ENCODE measurements around the gene RABIF.

RABIF gene

DNA sequence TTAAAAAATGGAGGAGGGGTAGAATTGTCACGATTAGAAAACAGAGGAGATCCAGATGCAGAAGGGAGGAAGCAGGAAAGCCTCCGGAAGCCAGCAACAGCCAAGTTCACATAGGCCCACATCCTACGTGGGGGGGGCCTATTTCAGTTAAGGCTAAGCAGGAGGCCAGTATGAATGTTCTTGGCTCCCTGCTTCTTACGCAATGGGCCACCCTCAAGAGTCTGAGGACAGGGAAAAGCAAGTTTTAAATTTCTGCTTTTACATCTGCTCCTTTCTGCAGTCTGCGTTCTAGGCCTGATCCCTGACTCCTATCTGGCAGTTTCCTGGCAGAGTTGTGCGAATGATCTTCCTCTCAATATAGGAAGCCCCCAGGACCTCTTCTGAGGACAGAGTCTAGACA is 30.6 kb downstream of the RABIF start:
- peak; percentile 82 for DNase-seq (ENCODE audit: low read depth)
- H3K4me3 ChIP-seq (ENCODE audit: low read length), result no peak overlapping the region

DNA sequence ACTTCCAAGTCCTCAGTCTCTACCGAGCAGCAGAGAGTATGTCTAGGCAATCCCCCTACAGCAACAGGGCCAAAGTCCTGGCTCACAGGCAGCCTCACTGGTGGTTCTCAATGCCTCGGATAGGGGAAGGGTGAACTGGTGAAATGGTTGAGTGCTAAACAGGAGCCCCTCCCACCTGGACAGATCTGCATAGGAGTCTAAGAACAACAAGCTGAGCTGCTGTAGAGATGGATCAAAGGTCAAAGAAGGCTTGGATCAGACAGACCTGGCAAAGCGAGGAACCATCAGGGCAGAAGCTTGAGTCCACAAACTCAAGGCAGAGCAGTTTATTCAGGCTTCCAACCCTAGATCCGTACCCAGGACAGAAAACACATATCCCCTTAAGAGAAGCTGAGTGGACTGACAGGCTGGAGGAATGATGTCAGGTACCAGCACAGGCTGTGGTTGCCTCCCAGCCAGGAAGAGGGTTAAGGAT is 31.8 kb downstream of the RABIF start:
- no peak for DNase-seq (ENCODE audit: low read depth)
- H3K4me3 ChIP-seq (ENCODE audit: low read length), result no peak overlapping the region
- TF ChIP-seq, protein P1, sequence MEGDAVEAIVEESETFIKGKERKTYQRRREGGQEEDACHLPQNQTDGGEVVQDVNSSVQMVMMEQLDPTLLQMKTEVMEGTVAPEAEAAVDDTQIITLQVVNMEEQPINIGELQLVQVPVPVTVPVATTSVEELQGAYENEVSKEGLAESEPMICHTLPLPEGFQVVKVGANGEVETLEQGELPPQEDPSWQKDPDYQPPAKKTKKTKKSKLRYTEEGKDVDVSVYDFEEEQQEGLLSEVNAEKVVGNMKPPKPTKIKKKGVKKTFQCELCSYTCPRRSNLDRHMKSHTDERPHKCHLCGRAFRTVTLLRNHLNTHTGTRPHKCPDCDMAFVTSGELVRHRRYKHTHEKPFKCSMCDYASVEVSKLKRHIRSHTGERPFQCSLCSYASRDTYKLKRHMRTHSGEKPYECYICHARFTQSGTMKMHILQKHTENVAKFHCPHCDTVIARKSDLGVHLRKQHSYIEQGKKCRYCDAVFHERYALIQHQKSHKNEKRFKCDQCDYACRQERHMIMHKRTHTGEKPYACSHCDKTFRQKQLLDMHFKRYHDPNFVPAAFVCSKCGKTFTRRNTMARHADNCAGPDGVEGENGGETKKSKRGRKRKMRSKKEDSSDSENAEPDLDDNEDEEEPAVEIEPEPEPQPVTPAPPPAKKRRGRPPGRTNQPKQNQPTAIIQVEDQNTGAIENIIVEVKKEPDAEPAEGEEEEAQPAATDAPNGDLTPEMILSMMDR (conservative IDR thresholded peaks at IDR 0.05; ENCODE audit: low read length), result no peak

More for the DNA sequence above, 30.6 kb downstream of the RABIF start:
- TF ChIP-seq, protein P1 (conservative IDR thresholded peaks at IDR 0.05; ENCODE audit: low read length), result no peak

DNA sequence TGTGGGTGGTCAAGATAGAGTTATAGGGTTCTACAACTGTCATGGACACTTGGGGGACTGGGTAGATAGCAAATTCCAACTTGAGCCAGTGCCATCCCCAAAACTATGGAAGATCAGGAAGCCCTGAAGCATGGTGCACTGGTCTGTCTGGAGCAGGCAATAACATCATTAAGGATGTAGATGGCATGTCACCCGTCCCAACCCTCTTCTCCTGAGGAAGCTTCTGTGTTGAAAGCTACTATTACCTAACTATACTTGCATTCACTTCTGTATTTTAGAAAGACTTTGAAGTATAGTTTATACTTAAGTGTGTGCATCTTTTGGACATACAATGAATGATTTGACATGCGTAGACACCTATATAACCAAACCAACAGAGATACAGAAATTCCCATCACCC is 32.9 kb downstream of the RABIF start:
- no peak overlapping the region for H3K4me3 ChIP-seq (ENCODE audit: low read length)
- no peak for DNase-seq (ENCODE audit: low read depth)
- TF ChIP-seq, protein P1 (conservative IDR thresholded peaks at IDR 0.05; ENCODE audit: low read length), result no peak

DNA sequence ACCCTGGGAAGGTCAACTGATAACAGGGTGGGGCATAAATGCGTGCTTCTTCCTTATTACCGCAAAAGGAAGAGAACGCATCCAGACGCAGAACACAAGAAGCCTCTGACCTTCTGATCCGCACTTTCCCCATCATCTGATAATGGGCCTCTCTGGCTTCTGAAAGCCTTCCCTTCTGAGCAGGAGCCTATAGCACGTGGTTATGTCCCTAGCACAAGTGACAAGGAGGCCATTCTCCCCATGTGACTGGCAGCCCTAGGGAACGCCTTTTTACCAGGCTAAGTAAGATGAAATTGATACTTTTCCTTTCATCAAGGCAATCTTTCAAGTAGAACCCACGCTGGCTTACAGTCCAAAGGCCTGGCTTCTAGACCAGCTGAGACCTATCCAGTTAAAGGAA is 34.2 kb downstream of the RABIF start:
- H3K4me3 ChIP-seq (ENCODE audit: low read length), result no peak overlapping the region
- DNase-seq (ENCODE audit: low read depth), result no peak
- TF ChIP-seq, protein P1 (conservative IDR thresholded peaks at IDR 0.05; ENCODE audit: low read length), result no peak

DNA sequence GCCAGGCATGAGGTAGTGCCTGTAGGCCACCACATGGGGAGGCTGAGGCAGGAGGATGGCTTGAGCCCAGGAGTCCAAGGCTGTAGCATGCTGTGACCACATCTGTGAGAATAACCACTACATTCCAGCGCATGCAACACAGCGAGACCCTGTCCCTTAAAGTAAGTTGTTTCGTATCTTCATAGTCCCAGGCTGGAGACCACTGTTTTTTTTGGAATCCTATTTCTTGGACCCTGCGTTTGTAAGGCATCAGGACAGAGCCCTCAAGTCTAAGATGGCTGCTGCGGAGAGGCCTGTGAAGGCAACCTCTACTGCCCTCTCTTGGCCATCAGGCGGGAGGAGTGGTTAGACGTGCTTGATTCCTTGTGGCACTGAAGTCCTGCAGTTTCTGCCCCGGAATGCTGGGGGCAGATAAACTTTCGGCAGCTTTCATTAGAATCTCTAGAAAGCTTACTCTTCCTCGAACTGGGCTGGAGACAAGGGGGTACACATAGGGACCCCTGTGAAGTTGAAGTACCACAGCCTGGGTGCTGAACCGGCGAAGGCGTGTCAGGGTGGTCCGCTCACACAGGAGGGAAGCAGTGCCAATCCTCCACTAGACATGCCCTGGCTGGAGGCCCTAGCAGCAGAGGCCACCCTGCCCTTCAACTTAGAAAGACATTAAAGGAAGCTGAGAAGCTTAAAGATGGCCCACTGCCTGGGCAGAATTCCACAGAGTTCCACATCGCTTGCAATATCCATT is 36.6 kb downstream of the RABIF start:
- TF ChIP-seq, protein P1 (conservative IDR thresholded peaks at IDR 0.05; ENCODE audit: low read length), result peak; percentile 63
- no peak overlapping the region for H3K4me3 ChIP-seq (ENCODE audit: low read length)
- DNase-seq (ENCODE audit: low read depth), result peak; percentile 62

DNA sequence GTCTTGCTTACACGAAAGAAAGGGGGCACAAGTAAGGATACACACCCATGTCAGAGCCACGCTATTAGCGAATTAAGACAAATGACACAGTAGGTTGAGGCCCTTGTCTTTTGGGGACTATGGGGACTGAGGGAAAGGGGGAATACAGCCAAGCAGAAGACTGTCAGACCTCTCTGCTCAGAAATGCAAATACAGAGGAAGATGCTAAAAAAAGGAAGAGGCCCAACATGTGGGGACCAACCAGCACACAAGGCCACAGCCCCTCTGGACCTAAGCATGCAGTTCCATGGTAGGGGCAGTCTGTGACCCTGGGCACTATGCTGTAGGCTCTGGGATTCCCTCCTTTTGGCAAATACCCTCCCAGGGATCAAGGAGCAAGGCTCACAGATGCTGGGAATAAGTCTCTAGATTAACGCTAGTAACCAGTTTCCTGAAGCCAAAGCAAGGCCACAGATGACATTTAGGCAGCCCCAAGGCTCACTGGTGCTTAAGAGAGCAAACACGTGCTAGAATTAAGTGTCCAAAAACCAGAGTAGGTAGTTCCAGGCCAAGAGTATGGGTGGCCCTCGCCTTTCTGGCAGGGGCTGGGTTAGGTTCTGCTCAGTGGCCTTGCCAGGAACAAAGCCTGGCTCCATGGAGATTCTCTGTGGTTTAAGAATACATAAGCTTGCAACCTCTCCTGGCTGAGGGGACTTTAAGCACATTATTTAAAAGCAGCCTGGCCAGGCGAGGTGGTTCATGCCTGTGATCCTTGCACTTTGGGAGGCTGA is 38.2 kb downstream of the RABIF start:
- no peak overlapping the region for H3K4me3 ChIP-seq (ENCODE audit: low read length)
- TF ChIP-seq, protein P1 (conservative IDR thresholded peaks at IDR 0.05; ENCODE audit: low read length), result no peak
- no peak for DNase-seq (ENCODE audit: low read depth)

DNA sequence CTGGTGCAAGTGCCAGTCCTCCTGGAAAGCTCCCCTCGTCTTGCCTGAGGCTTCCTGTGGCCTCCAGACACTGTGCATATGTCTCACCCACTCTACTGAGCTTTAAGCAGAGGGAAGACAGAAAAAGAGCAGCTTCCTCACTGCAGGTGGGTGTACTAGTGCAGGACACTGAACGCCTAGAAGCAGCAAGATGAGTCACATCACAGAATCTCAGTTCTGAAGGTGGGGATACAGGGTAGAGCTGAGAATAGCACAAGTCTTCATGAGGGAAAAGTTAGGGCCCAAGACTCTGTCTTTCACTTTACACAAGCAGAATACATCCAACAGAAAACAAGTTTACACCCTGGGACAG is 40.8 kb downstream of the RABIF start:
- TF ChIP-seq, protein P1 (conservative IDR thresholded peaks at IDR 0.05; ENCODE audit: low read length), result no peak
- DNase-seq (ENCODE audit: low read depth), result no peak
- no peak overlapping the region for H3K4me3 ChIP-seq (ENCODE audit: low read length)
